ENCODE results near the gene NDFIP1. TPM values are rescaled to one million over a fixed set of nuclear protein-coding genes. Genes with fewer than 3 reads are reported as not detected.

NDFIP1 gene
- total and polyA plus RNA-seq, 2 of the 8 experiments (the other 6 are each of a cell fraction or from before 2014, with no cell fraction given) = 8.8 to 27.1 TPM

- Histone ChIP-seq H2AFZ (ENCODE audit: low read length) (no peak overlapping the region), H2BK12ac (ENCODE audit: low read depth, low read length) (no peak overlapping the region), H4K91ac (replicated peaks; ENCODE audit: insufficient read length, low read length) (no peak overlapping the region), H3K4me2 (ENCODE audit: insufficient read depth in 1 of 2, low read depth in 2 of 2, low read length in 2 of 2) (no peak overlapping the region), H3K27me3 (replicated peaks in 1 of 4; ENCODE audit: control insufficient read depth in 3 of 4, extremely low read depth in 1 of 4, insufficient read depth in 3 of 4, low read length in 3 of 4) (no peaks in the 10 kb centered on the region), H3K9ac (replicated peaks in 1 of 4; ENCODE audit: extremely low read depth in 1 of 4, low read depth in 3 of 4, low read length in 3 of 4) (no peak overlapping the region), H4K8ac (ENCODE audit: extremely low read depth, insufficient read depth, low read length) (no peak overlapping the region), H2AK5ac (ENCODE audit: low read depth, low read length) (no peak overlapping the region), H3K79me1 (ENCODE audit: low read depth, low read length) (no peaks in the 10 kb centered on the region), H2BK120ac (replicated peaks; ENCODE audit: low read depth, low read length) (no peak overlapping the region), H2BK15ac (ENCODE audit: low read length) (no peak overlapping the region), H3K4ac (replicated peaks; ENCODE audit: insufficient read length, low read depth, low read length) (no peak overlapping the region), H2BK5ac (ENCODE audit: low read depth, low read length) (no peak overlapping the region), H3K36me3 (ENCODE audit: control insufficient read depth in 2 of 4, insufficient read depth in 4 of 4, low read length in 3 of 4) (no peaks in the 10 kb centered on the region), H3K23me2 (ENCODE audit: low read depth, low read length) (no peaks in the 10 kb centered on the region), H4K20me1 (replicated peaks in 1 of 2; ENCODE audit: control insufficient read depth in 1 of 2, insufficient read depth in 2 of 2, low read length in 2 of 2) (no peaks in the 10 kb centered on the region), H3K27ac (ENCODE audit: low read depth, low read length) (no peak overlapping the region), H4K5ac (ENCODE audit: insufficient read length, low read depth, low read length) (no peak overlapping the region), H3K9me3 (ENCODE audit: insufficient read depth in 2 of 2, low read depth in 1 of 2, low read length in 1 of 2) (no peaks in the 10 kb centered on the region), H3K56ac (replicated peaks; ENCODE audit: insufficient read length, low read depth, low read length) (no peak overlapping the region), H3K23ac (ENCODE audit: insufficient read length) (no peak overlapping the region), H2BK20ac (ENCODE audit: low read length) (no peak overlapping the region), H3K4me3 (ENCODE audit: extremely low read depth in 1 of 4, insufficient read depth in 2 of 4, low read depth in 3 of 4, low read length in 4 of 4) (no peak overlapping the region), H3K18ac (ENCODE audit: extremely low read depth, low read length) (no peak overlapping the region), H3K4me1 (replicated peaks in 1 of 4; ENCODE audit: control insufficient read depth in 3 of 4, insufficient read depth in 4 of 4, low read length in 3 of 4) (no peaks in the 10 kb centered on the region; a peak in 2 of 7 replicates), H3K79me2 (ENCODE audit: control insufficient read depth in 1 of 2, insufficient read depth in 2 of 2, low read length in 2 of 2) (no peaks in the 10 kb centered on the region), H3K14ac (ENCODE audit: insufficient read length) (no peak overlapping the region)
- FAIRE-seq (no peak), DNase-seq (ENCODE audit: low read depth in 1 of 2, low spot score in 2 of 2) (no peak)
- CTCF ChIA-PET (ENCODE audit: partially characterized antibody) = interaction anchor here (0.7 to 3.0 kb wide), 6 partner anchors 9 to 381 kb away, joined by 3 to 14 read pairs (median 5); no protein-coding TSS in a partner anchor
- 97% methylated on average over 3 of the region's 3 CpGs; no CpG with 5 or more reads in 1 of the 2 experiments for WGBS, 2 experiments (ENCODE audit: extremely low coverage in 1 of 2, insufficient coverage in 1 of 2, insufficient read length in 1 of 2, insufficient replicate concordance in 2 of 2, low coverage in 1 of 2, low lambda C conversion rate in 2 of 2, missing lambda C conversion rate in 1 of 2)
- POLR2A ChIA-PET (ENCODE audit: partially characterized antibody) = no interaction called here
- TF ChIP-seq JUN (IDR thresholded peaks at IDR 0.05; ENCODE audit: low read depth, low read length) = no peak
- TF ChIP-seq TEAD4 (IDR thresholded peaks at IDR 0.05; ENCODE audit: low read depth, low read length) = no peak
- TF ChIP-seq FOSL1 (IDR thresholded peaks at IDR 0.05; ENCODE audit: insufficient read depth, low read depth, low read length) = no peak
These were observed 59.8 kb downstream of the NDFIP1 start for GRCh38 chr5:142168365-142168764.
